IMR-90 (cell line): ENCODE results near the gene ACACA. TPM values are rescaled to one million over a fixed set of nuclear protein-coding genes. Genes with fewer than 3 reads are reported as not detected.

Experiments used
- ATAC-seq: fragments of 200-7000 bp; cut with Tn5 transposase; 2 replicates; pipeline ENCODE4 v1.9.1; 2020; ENCODE audit warnings: low read depth, mild to moderate bottlenecking, moderate library complexity
- BruUV-seq: library from RNA; stranded (reverse); fragments of 400-500 nt; replicated peaks from 2 replicates; lab custom pipeline; 2021; lab: Mats Ljungman, UMichigan
- CTCF ChIA-PET: fragments of 300-600 bp; formaldehyde crosslinking; extraction: SDS; loops from one replicate; lab custom pipeline; 2021; ENCODE audit warnings: antibody characterized with exemption; lab: Yijun Ruan, JAX
- POLR2A ChIA-PET: fragments of 300-600 bp; sonication (Branson Sonifier 250); formaldehyde crosslinking; loops from one replicate; lab custom pipeline; 2022; ENCODE audit warnings: antibody characterized with exemption; ENCODE audit not compliant: unreplicated experiment; lab: Charles Lee
- DNase-seq: peaks from one replicate; pipeline ENCODE4 v3.0.0; 2013
- H2AFZ ChIP-seq: replicated peaks from 2 replicates; pipeline ENCODE3; 2013; ENCODE audit warnings: low read length, mild to moderate bottlenecking; ENCODE audit not compliant: poor library complexity
- H2AK5ac ChIP-seq: 2 replicates; pipeline ENCODE4 v1.6.1; 2013; ENCODE audit warnings: low read depth, low read length, inconsistent platforms
- H2AK9ac ChIP-seq: replicated peaks from 2 replicates; pipeline ENCODE3; 2013; ENCODE audit warnings: mild to moderate bottlenecking, low read depth, low read length, moderate library complexity; ENCODE audit not compliant: poor library complexity
- H2BK120ac ChIP-seq: 2 replicates; pipeline ENCODE4 v1.6.1; 2013; ENCODE audit warnings: low read depth, low read length, inconsistent platforms
- H2BK15ac ChIP-seq: 3 replicates; pipeline ENCODE4 v1.6.1; 2013; ENCODE audit warnings: low read depth, low read length, inconsistent platforms
- H2BK20ac ChIP-seq: 2 replicates; pipeline ENCODE4 v1.6.1; 2013; ENCODE audit warnings: low read depth, mild to moderate bottlenecking, inconsistent platforms, low read length, moderate library complexity
- H2BK5ac ChIP-seq: 2 replicates; pipeline ENCODE4 v1.6.1; 2013; ENCODE audit warnings: mild to moderate bottlenecking, low read depth, low read length, inconsistent platforms; ENCODE audit not compliant: poor library complexity, severe bottlenecking
- H3K14ac ChIP-seq: replicated peaks from 2 replicates; pipeline ENCODE4 v1.6.1; 2013; ENCODE audit warnings: low read depth, low read length, inconsistent platforms
- H3K18ac ChIP-seq: 2 replicates; pipeline ENCODE4 v1.6.1; 2013; ENCODE audit warnings: low read depth, low read length, control low read depth
- H3K23ac ChIP-seq: 2 replicates; pipeline ENCODE4 v1.6.1; 2013; ENCODE audit warnings: low read depth, low read length, inconsistent platforms
- H3K27ac ChIP-seq: 2 replicates; pipeline ENCODE4 v1.5.1; 2013; ENCODE audit warnings: mild to moderate bottlenecking, control low read depth, low read length; ENCODE audit not compliant: insufficient read depth
- H3K27me3 ChIP-seq: 2 replicates; pipeline ENCODE4 v1.6.1; 2013; ENCODE audit warnings: low read length; ENCODE audit not compliant: control insufficient read depth, insufficient read depth
- H3K36me3 ChIP-seq: 2 replicates; pipeline ENCODE4 v1.6.1; 2013; ENCODE audit warnings: low read length, mixed read lengths; ENCODE audit not compliant: control insufficient read depth, insufficient read depth
- H3K4ac ChIP-seq: 2 replicates; pipeline ENCODE4 v1.6.1; 2013; ENCODE audit warnings: low read depth, low read length, inconsistent platforms
- H3K4me1 ChIP-seq: 2 replicates; pipeline ENCODE4 v1.6.1; 2013; ENCODE audit warnings: low read length, mixed read lengths; ENCODE audit not compliant: control insufficient read depth, insufficient read depth
- H3K4me2 ChIP-seq: 2 replicates; pipeline ENCODE4 v1.6.1; 2013; ENCODE audit warnings: low read depth, mild to moderate bottlenecking, control low read depth, low read length, moderate library complexity
- H3K4me3 ChIP-seq: 2 replicates; pipeline ENCODE4 v1.5.1; 2013; ENCODE audit warnings: low read depth, mild to moderate bottlenecking, control low read depth, low read length, moderate library complexity; ENCODE audit not compliant: insufficient read depth
- H3K56ac ChIP-seq: 2 replicates; pipeline ENCODE4 v1.6.1; 2013; ENCODE audit warnings: low read length, inconsistent platforms; ENCODE audit not compliant: insufficient read depth; ENCODE audit errors: extremely low read depth
- H3K79me1 ChIP-seq, 2 experiments: 2 replicates each; pipeline ENCODE4 v1.6.1; 2013; ENCODE audit warnings: low read length in 2 of 2, inconsistent platforms in 1 of 2, low read depth in 1 of 2
- H3K9ac ChIP-seq: 2 replicates; pipeline ENCODE4 v1.6.1; 2013; ENCODE audit warnings: low read depth, low read length, control low read depth
- H3K9me1 ChIP-seq: 2 replicates; pipeline ENCODE4 v1.6.1; 2013; ENCODE audit warnings: low read length, inconsistent platforms; ENCODE audit not compliant: insufficient read depth
- H3K9me3 ChIP-seq: 2 replicates; pipeline ENCODE4 v1.6.1; 2013; ENCODE audit warnings: low read length; ENCODE audit not compliant: control insufficient read depth, insufficient read depth
- H4K20me1 ChIP-seq: 2 replicates; pipeline ENCODE4 v1.6.1; 2013; ENCODE audit warnings: low read length, inconsistent platforms; ENCODE audit not compliant: insufficient read depth
- H4K5ac ChIP-seq: 2 replicates; pipeline ENCODE4 v1.6.1; 2013; ENCODE audit warnings: mild to moderate bottlenecking, low read depth, low read length, control low read depth
- H4K8ac ChIP-seq, 2 experiments: 2 replicates each; pipeline ENCODE4 v1.6.1; 2013; ENCODE audit warnings: low read depth in 2 of 2, low read length in 2 of 2, control low read depth in 1 of 2, inconsistent platforms in 1 of 2
- H4K91ac ChIP-seq: 2 replicates; pipeline ENCODE4 v1.6.1; 2013; ENCODE audit warnings: low read depth, low read length, inconsistent platforms; ENCODE audit not compliant: insufficient read depth
- CEBPB ChIP-seq: IDR thresholded peaks from 2 replicates; pipeline ENCODE4 v1.6.1; 2012; ENCODE audit warnings: low read depth, low read length, improper control_type of control experiment
- CHD1 ChIP-seq: IDR thresholded peaks from 2 replicates; pipeline ENCODE4 v1.6.1; 2012; ENCODE audit warnings: low read depth, low read length, improper control_type of control experiment
- FOS ChIP-seq: fragments of 150-350 bp; IDR thresholded peaks from 2 replicates; pipeline ENCODE4 v1.6.1; 2016; ENCODE audit warnings: low read depth, low read length
- MAFK ChIP-seq: IDR thresholded peaks from 2 replicates; pipeline ENCODE4 v1.6.1; 2012; ENCODE audit warnings: low read depth, low read length, improper control_type of control experiment
- MAZ ChIP-seq: IDR thresholded peaks from 2 replicates; pipeline ENCODE4 v1.6.1; 2012; ENCODE audit warnings: low read depth, mild to moderate bottlenecking, low read length, improper control_type of control experiment, moderate library complexity, borderline replicate concordance
- POLR2A ChIP-seq: IDR thresholded peaks from 2 replicates; pipeline ENCODE4 v1.6.1; 2012; ENCODE audit warnings: mild to moderate bottlenecking, low read depth, low read length
- RCOR1 ChIP-seq: IDR thresholded peaks from 2 replicates; pipeline ENCODE4 v1.6.1; 2012; ENCODE audit warnings: mild to moderate bottlenecking, low read length, improper control_type of control experiment; ENCODE audit not compliant: insufficient replicate concordance
- USF2 ChIP-seq: fragments of 150-350 bp; IDR thresholded peaks from 2 replicates; pipeline ENCODE4 v1.6.1; 2017; ENCODE audit warnings: mild to moderate bottlenecking, antibody characterized with exemption, low read length, low read depth
- WGBS, 2 experiments: methylation state at CpG; one replicate each; pipeline versions ENCODE4 v1.1.5 to v1.1.7; 2013; ENCODE audit warnings: missing lambda C conversion rate in 2 of 2; ENCODE audit not compliant: insufficient read length in 1 of 2; ENCODE audit errors: extremely low coverage in 2 of 2; 5-methylcytosine and 5-hydroxymethylcytosine counted together
- dilution Hi-C: fragments of 300-500 bp; cut with HindIII; formaldehyde crosslinking; loops from one replicate; pipeline ENCODE4 v1.14.3; 2018; ENCODE audit warnings: low sequenced_read_pairs; ENCODE audit not compliant: unreplicated experiment
- in situ Hi-C: fragments of 300-500 bp; cut with MboI; formaldehyde crosslinking; loops from 3 replicates; pipeline ENCODE4 v1.14.3; 2019; ENCODE audit warnings: low sequenced_read_pairs, inconsistent platforms, mixed read lengths
- intact Hi-C: fragments of 100-400 bp; cut with micrococcal nuclease; formaldehyde crosslinking; loops from 2 replicates; pipeline ENCODE4 v1.10.0; 2022
- polyA plus RNA-seq, 3 experiments: library from polyadenylated mRNA; depleted of rRNA; stranded (reverse); fragments of >200 nt; gene quantifications; 2 replicates each; pipeline ENCODE4 v1.2.3, GENCODE V29; 2012; ENCODE audit warnings: low replicate concordance in 1 of 3
- total RNA-seq: library from RNA; depleted of rRNA; stranded (reverse); fragments of >200 nt; gene quantifications from 2 replicates; pipeline ENCODE4 v1.2.3, GENCODE V29; 2012

ACACA gene
- total and polyA plus RNA-seq, 2 of the 4 experiments (the other 2 are of a cell fraction), result 21.3 to 39.1 TPM

- H4K5ac ChIP-seq, result no peak overlapping the region
- H2AFZ ChIP-seq, result no peak overlapping the region
- H4K91ac ChIP-seq, result no peak overlapping the region
- H3K4me3 ChIP-seq, result no peak overlapping the region
- H3K56ac ChIP-seq, result no peak overlapping the region
- intact Hi-C loops (loop anchor here (2.0 to 5.0 kb wide), 2 partner anchors 34 to 85 kb away; no protein-coding TSS in a partner anchor), in situ Hi-C loops (no loop called here), dilution Hi-C loops (no loop called here)
- H3K23ac ChIP-seq, result no peak overlapping the region
- no peak overlapping the region for H2BK20ac ChIP-seq
- no TSS peak for BruUV-seq
- no peak overlapping the region for H2BK5ac ChIP-seq
- H3K9ac ChIP-seq, result no peak overlapping the region
- no peak overlapping the region for H2AK9ac ChIP-seq
- H2BK15ac ChIP-seq, result no peak overlapping the region
- H3K79me1 ChIP-seq, result no peaks in the 10 kb centered on the region
- no peaks in the 10 kb centered on the region for H3K9me3 ChIP-seq
- H3K36me3 ChIP-seq, result peaks cover 5% of the 10 kb centered on the region
- no peaks in the 10 kb centered on the region; the same call in 1 of the 2 replicates for H3K4me1 ChIP-seq
- CTCF ChIA-PET, result interaction anchor here (0.9 to 1.7 kb wide), 3 partner anchors 18 to 100 kb away, joined by 3 to 5 read pairs (median 4); no protein-coding TSS in a partner anchor
- H3K27me3 ChIP-seq, result no peaks in the 10 kb centered on the region
- no peak overlapping the region for H3K18ac ChIP-seq
- peaks cover 4% of the 10 kb centered on the region; the same call in 1 of the 2 replicates for H4K20me1 ChIP-seq
- no CpG with 5 or more reads among the region's 3 CpGs for WGBS, 2 experiments
- H4K8ac ChIP-seq, result no peak overlapping the region
- ATAC-seq (peak; percentile 99), DNase-seq (peak; percentile 84)
- TF ChIP-seq MAZ, result no peak
- no peak for TF ChIP-seq FOS
- no peak for TF ChIP-seq POLR2A
- peak; percentile 66 for TF ChIP-seq CEBPB
- TF ChIP-seq CHD1, result no peak
- TF ChIP-seq MAFK, result peak; percentile 88
- TF ChIP-seq RCOR1, result no peak
- TF ChIP-seq USF2, result no peak
- no peak overlapping the region for H3K4ac ChIP-seq
- H3K9me1 ChIP-seq, result no peaks in the 10 kb centered on the region
- POLR2A ChIA-PET, result no interaction called here
- no peak overlapping the region for H3K14ac ChIP-seq
- no peak overlapping the region for H2BK120ac ChIP-seq
- peak overlapping the region; percentile 17; the same call in 1 of the 2 replicates for H3K4me2 ChIP-seq
- no peak overlapping the region for H3K27ac ChIP-seq
- H2AK5ac ChIP-seq, result no peak overlapping the region
Observed at GRCh38 chr17:37273409-37274051, 133.1 kb downstream of the ACACA start.
